SHP77 treated with DMSO at 0.1 percent for 48 hours (cell line): ENCODE results near the gene NAALADL2.
"Not testable (repeated sequence)": the region's sequence is repeated elsewhere in the genome, so short reads cannot be mapped to it uniquely, and the experiment has no call there.

Source experiments
- DNase-seq: peaks from one replicate; lab custom pipeline; 2025; lab: John Stamatoyannopoulos, UW

NAALADL2 gene

GRCh38 chr3:175428466-175428865 lies 569.3 kb downstream of the NAALADL2 start:
- no peak for DNase-seq

- no peak for DNase-seq
Observed at GRCh38 chr3:175430983-175431773, 572.0 kb downstream of the NAALADL2 start.

DNA sequence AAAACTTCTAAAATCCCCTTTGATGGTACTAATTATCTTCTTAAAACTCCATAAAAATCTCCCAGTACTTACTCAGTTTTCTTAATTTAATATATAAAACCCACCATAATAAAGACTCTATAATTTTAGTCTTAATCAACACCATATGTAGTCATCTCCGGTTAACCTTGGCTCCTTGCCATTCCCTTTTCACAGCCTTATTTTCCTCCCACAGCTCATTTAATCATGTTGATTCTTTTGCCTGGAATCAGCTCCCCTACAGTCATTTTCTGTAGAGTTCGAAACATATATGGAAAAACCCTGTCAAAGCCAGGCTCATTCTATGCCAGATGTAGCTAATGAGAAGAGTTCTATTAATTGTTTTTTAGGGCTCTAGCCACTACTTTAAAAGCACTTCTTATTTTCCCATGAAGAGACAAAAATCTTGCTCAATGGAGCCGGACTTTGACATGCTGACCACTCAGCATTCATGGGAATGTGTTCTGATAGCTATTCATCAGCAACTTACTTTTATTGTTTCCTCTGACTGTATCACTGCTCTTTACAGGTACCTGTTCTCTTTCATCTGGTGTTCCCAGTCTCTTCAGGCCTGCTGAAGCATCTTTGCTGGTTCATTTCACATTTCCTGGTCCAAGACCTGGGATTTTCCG lies 573.4 kb downstream of the NAALADL2 start:
- no peak for DNase-seq

GRCh38 chr3:175433026-175433674 lies 574.0 kb downstream of the NAALADL2 start:
- DNase-seq: no peak

DNA sequence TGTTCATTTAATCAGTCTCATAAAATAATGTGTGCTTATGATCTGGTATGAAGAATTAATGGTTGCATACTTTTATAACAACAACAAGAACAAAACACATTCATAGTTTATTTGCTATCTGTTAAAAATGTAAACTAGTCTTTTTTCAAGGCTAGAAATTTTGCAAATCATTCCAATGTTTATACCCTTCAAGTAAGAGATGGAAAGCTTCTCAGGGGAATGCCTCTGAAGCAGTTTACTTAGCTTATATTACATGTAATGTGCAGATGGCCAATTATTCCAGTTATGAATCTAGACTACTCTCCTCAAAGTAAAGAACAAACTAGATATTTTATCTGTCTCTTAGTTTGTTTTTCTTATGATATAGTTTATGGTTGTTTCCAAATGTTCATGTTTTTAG lies 575.4 kb downstream of the NAALADL2 start:
- DNase-seq: no peak

- no peak for DNase-seq
Observed at GRCh38 chr3:175443682-175444081, 584.5 kb downstream of the NAALADL2 start.

GRCh38 chr3:175445741-175446140 lies 586.6 kb downstream of the NAALADL2 start:
- no peak for DNase-seq

GRCh38 chr3:175447521-175447920 lies 588.4 kb downstream of the NAALADL2 start:
- no peak for DNase-seq

- DNase-seq: no peak
Observed at GRCh38 chr3:175453361-175453760, 594.2 kb downstream of the NAALADL2 start.

DNA sequence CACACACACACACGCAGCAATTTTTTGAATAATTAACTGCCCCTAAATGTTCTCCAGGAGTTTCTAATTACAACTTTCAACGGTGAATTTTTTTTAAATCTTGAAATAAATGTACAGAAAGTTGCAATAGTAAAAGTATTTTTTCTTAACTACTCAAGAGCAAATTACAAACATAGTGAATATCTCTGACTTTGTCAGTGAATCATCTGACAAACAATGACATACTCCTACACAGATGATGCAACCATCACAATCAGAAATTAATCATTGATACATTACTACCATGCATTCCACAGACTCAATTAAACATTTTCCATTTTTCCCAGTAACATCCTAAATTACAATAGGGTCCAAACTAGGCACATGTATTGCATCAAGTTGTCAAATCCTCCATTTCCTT lies 597.3 kb downstream of the NAALADL2 start:
- no peak for DNase-seq

GRCh38 chr3:175457301-175457700 lies 598.2 kb downstream of the NAALADL2 start:
- no peak for DNase-seq

GRCh38 chr3:175460849-175461399 lies 601.8 kb downstream of the NAALADL2 start:
- not testable (repeated sequence) for DNase-seq

GRCh38 chr3:175464362-175464761 lies 605.2 kb downstream of the NAALADL2 start:
- no peak for DNase-seq

DNA sequence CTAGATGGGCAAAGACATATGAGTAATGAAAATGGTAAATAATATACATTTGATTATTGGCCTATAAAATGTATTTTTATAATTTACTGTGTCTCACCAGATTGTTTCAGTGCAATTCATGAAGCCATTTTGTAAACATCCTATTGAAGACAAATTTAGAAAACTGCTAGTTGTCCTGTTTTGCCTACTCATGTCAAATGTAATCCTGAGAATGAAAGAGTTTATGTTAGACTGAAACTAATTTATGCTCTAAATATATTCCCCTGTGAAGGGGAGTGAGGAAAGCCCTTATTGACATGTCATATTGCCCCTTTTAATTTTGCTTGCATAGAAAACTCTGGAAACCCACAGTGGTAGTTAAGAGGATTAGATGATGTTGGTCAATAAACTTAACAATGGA lies 610.0 kb downstream of the NAALADL2 start:
- DNase-seq: no peak

GRCh38 chr3:175475765-175476164 lies 616.6 kb downstream of the NAALADL2 start:
- no peak for DNase-seq

- DNase-seq: no peak
Observed at GRCh38 chr3:175476489-175476888, 617.4 kb downstream of the NAALADL2 start.

DNA sequence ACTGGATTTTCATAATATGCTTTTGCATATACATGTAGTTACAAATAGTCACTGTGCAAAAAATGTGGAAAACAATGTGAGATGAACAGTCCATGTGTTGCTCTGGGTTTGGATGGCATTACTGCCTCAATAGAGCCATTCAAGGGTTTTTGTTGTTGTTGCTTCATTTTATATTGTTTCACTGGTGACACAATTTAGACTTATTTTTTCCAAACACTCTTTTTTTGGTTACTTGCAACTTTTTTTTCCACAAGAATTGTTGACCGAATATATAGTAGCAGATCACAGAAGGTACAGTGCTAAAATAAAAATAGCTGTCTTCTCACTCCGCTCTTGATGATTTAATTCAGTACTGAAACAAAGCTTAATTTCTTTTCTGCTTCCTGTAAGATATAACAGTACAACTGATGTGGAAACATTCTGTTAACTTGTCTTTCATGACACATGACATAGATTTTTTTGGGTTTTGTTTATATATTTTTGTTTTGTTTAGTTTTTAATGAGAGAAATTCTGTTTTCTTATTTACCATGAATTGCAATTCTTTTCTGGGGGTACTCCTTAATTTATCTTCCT lies 618.6 kb downstream of the NAALADL2 start:
- DNase-seq: no peak

DNA sequence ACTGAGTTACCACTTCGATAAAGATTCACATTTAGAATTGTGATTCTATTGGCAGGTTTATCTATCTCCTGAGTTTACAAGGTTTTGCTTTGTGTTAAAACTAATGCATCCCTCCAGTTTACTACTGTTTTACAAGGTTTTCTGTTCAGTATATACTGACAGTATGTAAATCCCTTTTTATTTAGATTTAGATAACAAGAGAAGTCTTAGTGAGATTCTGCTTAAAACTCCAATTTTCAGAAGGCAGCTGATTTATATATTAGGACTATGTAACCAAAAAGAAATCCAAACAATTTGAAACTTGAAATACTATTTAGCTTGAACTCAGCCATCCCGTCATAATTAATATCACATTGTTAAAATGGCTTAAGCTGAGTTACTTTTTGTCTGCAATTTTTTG lies 619.2 kb downstream of the NAALADL2 start:
- no peak for DNase-seq

- DNase-seq: no peak
Observed at GRCh38 chr3:175479175-175479574, 620.0 kb downstream of the NAALADL2 start.

GRCh38 chr3:175479800-175480199 lies 620.7 kb downstream of the NAALADL2 start:
- no peak for DNase-seq

- DNase-seq: no peak
Observed at GRCh38 chr3:175484666-175485065, 625.5 kb downstream of the NAALADL2 start.

- DNase-seq: no peak
Observed at GRCh38 chr3:175485436-175485835, 626.3 kb downstream of the NAALADL2 start.
